Thyroid gland (tissue), 4 donors: ENCODE data around the gene SLX4. TPM values are rescaled to one million over a fixed set of nuclear protein-coding genes. Genes with fewer than 3 reads are reported as not detected.
"Not testable (repeated sequence)": the region's sequence is repeated elsewhere in the genome, so short reads cannot be mapped to it uniquely, and the experiment has no call there.

Experiments used
- DNase-seq, 2 donors: peaks; one replicate each; pipeline ENCODE4 v3.0.0-alpha.2; 2019
- H3K27ac ChIP-seq, 3 donors: fragments of 200-600 bp; sonication (generic); 1 replicate in 2 of 3; 2 replicates in 1 of 3; pipeline ENCODE4 v1.5.1; 2016 to 2019; ENCODE audit warnings: mild to moderate bottlenecking in 1 of 3, moderate library complexity in 1 of 3
- H3K27me3 ChIP-seq: fragments of 200-600 bp; sonication (generic); one replicate; pipeline ENCODE4 v1.5.1; 2019
- H3K36me3 ChIP-seq, 2 donors: fragments of 200-600 bp; sonication (generic); one replicate each; pipeline ENCODE4 v1.5.1; 2016 to 2019
- H3K4me1 ChIP-seq, 2 donors: fragments of 200-600 bp; sonication (generic); one replicate each; pipeline ENCODE4 v1.5.1; 2017 to 2019
- H3K4me3 ChIP-seq, 3 donors: fragments of 200-600 bp; sonication (generic); replicated peaks in 1 of 3; 1 replicate in 2 of 3; 2 replicates in 1 of 3; pipeline ENCODE4 v1.5.1; 2016; ENCODE audit warnings: mild to moderate bottlenecking in 1 of 3
- H3K9me3 ChIP-seq: fragments of 200-600 bp; sonication (generic); one replicate; pipeline ENCODE4 v1.5.1; 2017
- POLR2A ChIP-seq, 2 donors: fragments of 450-650 bp; IDR thresholded peaks; one replicate each; pipeline ENCODE4 v1.6.1; 2017; ENCODE audit warnings: antibody characterized with exemption in 2 of 2, mild to moderate bottlenecking in 2 of 2, moderate library complexity in 1 of 2
- WGBS, 2 donors: methylation state at CpG; one replicate each; pipeline ENCODE4 v1.1.5; 2017; 5-methylcytosine and 5-hydroxymethylcytosine counted together
- intact Hi-C: fragments of 100-400 bp; cut with DNase I; formaldehyde crosslinking; loops from one replicate; pipeline ENCODE4 v1.15.1; 2023
- total RNA-seq, 4 donors: library from RNA; depleted of rRNA; stranded (reverse); fragments of >200 nt; gene quantifications; one replicate each; pipeline ENCODE4 v1.2.3, GENCODE V29; 2016
- TF ChIP-seq, protein P1 (sequence below), 6 experiments: fragments of 200-600 bp in 3 of 6; fragments of 450-650 bp in 3 of 6; sonication (generic) in 3 of 6; IDR thresholded peaks; one replicate each; pipeline ENCODE4 v1.5.1; 2016 to 2019; ENCODE audit warnings: antibody characterized with exemption in 6 of 6, mild to moderate bottlenecking in 2 of 6, inconsistent platforms in 1 of 6, moderate library complexity in 1 of 6

The SLX4 gene, protein sequence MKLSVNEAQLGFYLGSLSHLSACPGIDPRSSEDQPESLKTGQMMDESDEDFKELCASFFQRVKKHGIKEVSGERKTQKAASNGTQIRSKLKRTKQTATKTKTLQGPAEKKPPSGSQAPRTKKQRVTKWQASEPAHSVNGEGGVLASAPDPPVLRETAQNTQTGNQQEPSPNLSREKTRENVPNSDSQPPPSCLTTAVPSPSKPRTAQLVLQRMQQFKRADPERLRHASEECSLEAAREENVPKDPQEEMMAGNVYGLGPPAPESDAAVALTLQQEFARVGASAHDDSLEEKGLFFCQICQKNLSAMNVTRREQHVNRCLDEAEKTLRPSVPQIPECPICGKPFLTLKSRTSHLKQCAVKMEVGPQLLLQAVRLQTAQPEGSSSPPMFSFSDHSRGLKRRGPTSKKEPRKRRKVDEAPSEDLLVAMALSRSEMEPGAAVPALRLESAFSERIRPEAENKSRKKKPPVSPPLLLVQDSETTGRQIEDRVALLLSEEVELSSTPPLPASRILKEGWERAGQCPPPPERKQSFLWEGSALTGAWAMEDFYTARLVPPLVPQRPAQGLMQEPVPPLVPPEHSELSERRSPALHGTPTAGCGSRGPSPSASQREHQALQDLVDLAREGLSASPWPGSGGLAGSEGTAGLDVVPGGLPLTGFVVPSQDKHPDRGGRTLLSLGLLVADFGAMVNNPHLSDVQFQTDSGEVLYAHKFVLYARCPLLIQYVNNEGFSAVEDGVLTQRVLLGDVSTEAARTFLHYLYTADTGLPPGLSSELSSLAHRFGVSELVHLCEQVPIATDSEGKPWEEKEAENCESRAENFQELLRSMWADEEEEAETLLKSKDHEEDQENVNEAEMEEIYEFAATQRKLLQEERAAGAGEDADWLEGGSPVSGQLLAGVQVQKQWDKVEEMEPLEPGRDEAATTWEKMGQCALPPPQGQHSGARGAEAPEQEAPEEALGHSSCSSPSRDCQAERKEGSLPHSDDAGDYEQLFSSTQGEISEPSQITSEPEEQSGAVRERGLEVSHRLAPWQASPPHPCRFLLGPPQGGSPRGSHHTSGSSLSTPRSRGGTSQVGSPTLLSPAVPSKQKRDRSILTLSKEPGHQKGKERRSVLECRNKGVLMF (N-terminal part only)
- total RNA-seq = 1 to 10 TPM; 2.7 to 4.9 (median 4.5) TPM

- TF ChIP-seq, protein P1, sequence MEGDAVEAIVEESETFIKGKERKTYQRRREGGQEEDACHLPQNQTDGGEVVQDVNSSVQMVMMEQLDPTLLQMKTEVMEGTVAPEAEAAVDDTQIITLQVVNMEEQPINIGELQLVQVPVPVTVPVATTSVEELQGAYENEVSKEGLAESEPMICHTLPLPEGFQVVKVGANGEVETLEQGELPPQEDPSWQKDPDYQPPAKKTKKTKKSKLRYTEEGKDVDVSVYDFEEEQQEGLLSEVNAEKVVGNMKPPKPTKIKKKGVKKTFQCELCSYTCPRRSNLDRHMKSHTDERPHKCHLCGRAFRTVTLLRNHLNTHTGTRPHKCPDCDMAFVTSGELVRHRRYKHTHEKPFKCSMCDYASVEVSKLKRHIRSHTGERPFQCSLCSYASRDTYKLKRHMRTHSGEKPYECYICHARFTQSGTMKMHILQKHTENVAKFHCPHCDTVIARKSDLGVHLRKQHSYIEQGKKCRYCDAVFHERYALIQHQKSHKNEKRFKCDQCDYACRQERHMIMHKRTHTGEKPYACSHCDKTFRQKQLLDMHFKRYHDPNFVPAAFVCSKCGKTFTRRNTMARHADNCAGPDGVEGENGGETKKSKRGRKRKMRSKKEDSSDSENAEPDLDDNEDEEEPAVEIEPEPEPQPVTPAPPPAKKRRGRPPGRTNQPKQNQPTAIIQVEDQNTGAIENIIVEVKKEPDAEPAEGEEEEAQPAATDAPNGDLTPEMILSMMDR (IDR thresholded peaks at IDR 0.05) = no peak
- peak in 1 of 2 donors; percentile 84 for TF ChIP-seq POLR2A (IDR thresholded peaks at IDR 0.05)
- intact Hi-C loops = no loop called here
- Histone ChIP-seq H3K9me3 (no peaks in the 10 kb centered on the region), H3K4me1 (peaks cover 14 to 21% of the 10 kb centered on the region in 2 donors), H3K4me3 (peak within 1 kb of the TSS; percentile 83 to 94 (median 93)), H3K27me3 (no peaks in the 10 kb centered on the region), H3K27ac (peak within 1 kb of the TSS; percentile 37 to 69 (median 69)), H3K36me3 (no peaks in the 10 kb centered on the region)
- DNase-seq = peak; percentile 90 to 91
- 0% methylated on average over 17 to 24 of the region's 86 CpGs for WGBS, 2 donors
These were observed at the start of gene SLX4 for GRCh38 chr16:3611146-3611975. Gene SLX4, minus strand, starts transcription at chr16:3611606. Its CDS starts 2,642 bp downstream, at chr16:3608964.

DNA sequence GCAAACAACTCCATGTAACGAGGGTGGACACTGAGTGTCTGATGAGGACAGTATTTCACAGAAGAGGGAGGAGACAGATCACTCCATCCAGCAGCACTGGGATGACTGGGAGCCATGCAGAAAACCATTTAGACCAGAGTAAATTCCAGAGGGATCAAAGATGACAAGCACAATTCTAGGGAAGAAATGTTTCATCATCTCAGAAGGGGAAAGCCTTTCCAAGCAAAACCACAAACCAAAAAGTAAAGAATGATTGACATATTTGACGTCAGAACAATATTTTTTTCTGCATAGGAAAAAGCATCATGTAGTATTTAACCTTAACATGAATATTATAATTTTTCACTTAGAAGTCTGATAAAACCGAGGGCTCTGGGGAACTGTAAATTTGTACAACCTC, 47.8 kb upstream of the SLX4 start:
- WGBS, 2 donors = 88 to 91% methylated on average over 3 of the region's 3 CpGs
- no peak overlapping the region for H3K27ac ChIP-seq
- no peaks in the 10 kb centered on the region for H3K9me3 ChIP-seq
- no peak overlapping the region for H3K4me3 ChIP-seq
- no peak for DNase-seq
- TF ChIP-seq POLR2A (IDR thresholded peaks at IDR 0.05) = no peak
- TF ChIP-seq, protein P1 (IDR thresholded peaks at IDR 0.05) = no peak
- intact Hi-C loops = no loop called here
- H3K4me1 ChIP-seq = peaks cover 0 to 11% of the 10 kb centered on the region in 2 donors
- H3K27me3 ChIP-seq = no peaks in the 10 kb centered on the region
- peaks cover 48 to 51% of the 10 kb centered on the region in 2 donors for H3K36me3 ChIP-seq

DNA sequence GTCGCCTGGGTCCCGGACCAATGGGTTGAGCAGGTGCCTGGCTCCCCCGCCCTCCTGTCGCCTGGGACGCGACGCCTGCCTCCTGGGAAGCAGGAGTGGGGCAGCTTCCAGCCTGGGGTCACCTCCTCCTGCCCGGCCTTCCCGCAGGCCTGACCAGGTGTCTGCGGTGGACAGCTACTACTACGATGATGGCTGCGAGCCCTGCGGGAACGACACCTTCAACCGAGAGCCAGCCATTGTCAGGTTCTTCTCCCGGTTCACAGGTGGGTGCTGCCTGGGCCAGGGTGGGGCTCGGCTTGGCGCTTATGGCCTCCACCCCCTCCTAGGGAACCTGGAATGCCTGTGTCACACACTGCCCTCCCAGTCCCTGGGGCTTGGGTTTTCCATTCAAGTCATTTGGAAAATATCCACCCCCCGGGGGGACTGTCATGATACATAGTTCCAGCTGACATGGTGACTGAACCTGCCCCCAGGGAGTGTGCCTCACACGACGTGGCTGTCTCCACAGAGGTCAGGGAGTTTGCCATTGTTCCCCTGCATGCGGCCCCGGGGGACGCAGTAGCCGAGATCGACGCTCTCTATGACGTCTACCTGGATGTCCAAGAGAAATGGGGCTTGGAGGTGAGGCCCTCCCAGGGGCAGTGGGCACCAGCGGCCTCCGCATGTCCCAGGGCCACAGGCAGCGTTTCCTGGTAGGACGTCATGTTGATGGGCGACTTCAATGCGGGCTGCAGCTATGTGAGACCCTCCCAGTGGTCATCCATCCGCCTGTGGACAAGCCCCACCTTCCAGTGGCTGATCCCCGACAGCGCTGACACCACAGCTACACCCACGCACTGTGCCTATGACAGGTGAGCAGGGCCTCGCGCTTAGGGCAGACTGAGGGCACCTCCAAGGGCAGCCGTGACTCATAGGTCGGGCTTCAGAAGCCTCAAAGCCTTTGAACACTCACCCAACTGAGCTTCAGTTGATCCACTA, 45.4 kb upstream of the SLX4 start:
- peaks cover 0 to 11% of the 10 kb centered on the region in 2 donors for H3K4me1 ChIP-seq
- 84 to 93% methylated on average over 7 to 26 of the region's 42 CpGs for WGBS, 2 donors
- no peak for DNase-seq
- H3K36me3 ChIP-seq = peaks cover 32 to 33% of the 10 kb centered on the region in 2 donors
- TF ChIP-seq POLR2A (IDR thresholded peaks at IDR 0.05) = no peak
- TF ChIP-seq, protein P1 (IDR thresholded peaks at IDR 0.05) = no peak
- intact Hi-C loops = no loop called here
- H3K27me3 ChIP-seq = no peaks in the 10 kb centered on the region
- H3K4me3 ChIP-seq = no peak overlapping the region
- H3K27ac ChIP-seq = no peak overlapping the region
- no peaks in the 10 kb centered on the region for H3K9me3 ChIP-seq

GRCh38 chr16:3656160-3656490, 44.7 kb upstream of the SLX4 start:
- DNase-seq, H3K27ac ChIP-seq, H3K4me3 ChIP-seq, intact Hi-C loops, H3K27me3 ChIP-seq, H3K9me3 ChIP-seq: not testable (repeated sequence)
- H3K4me1 ChIP-seq = peaks cover 0 to 11% of the 10 kb centered on the region in 2 donors
- 89 to 90% methylated on average over 3 of the region's 10 CpGs for WGBS, 2 donors
- peaks cover 25 to 26% of the 10 kb centered on the region in 2 donors for H3K36me3 ChIP-seq
